H1 (cell line): ENCODE results near the gene AHRR. TPM values are rescaled to one million over a fixed set of nuclear protein-coding genes. Genes with fewer than 3 reads are reported as not detected.

ENCODE experiments used
- CTCF ChIA-PET: fragments of 300-600 bp; sonication (Branson Sonifier 250); formaldehyde crosslinking; loops from one replicate; lab custom pipeline; 2021; ENCODE audit not compliant: partially characterized antibody; lab: Charles Lee
- POLR2A ChIA-PET: fragments of 300-600 bp; sonication (Branson Sonifier 250); formaldehyde crosslinking; loops from one replicate; lab custom pipeline; 2021; ENCODE audit warnings: inconsistent platforms; ENCODE audit not compliant: partially characterized antibody; lab: Charles Lee
- DNase-seq, 2 experiments: peaks; one replicate each; pipeline versions ENCODE4 v3.0.0 to v3.0.0-alpha.2; 2010 to 2022; ENCODE audit warnings: low spot score in 2 of 2, low read depth in 1 of 2, mixed read lengths in 1 of 2
- FAIRE-seq: peaks from 2 replicates; lab custom pipeline; 2011; peaks lifted over from hg19 to GRCh38; lab: Jason Lieb, UNC
- H2AFZ ChIP-seq: 2 replicates; pipeline ENCODE4 v1.8.1; 2012; ENCODE audit warnings: low read length, inconsistent platforms
- H2AK5ac ChIP-seq: 2 replicates; pipeline ENCODE4 v1.6.1; 2013; ENCODE audit warnings: low read depth, low read length
- H2BK120ac ChIP-seq: replicated peaks from 2 replicates; pipeline ENCODE3; 2013; ENCODE audit warnings: low read depth, low read length, inconsistent platforms
- H2BK12ac ChIP-seq: 2 replicates; pipeline ENCODE4 v1.6.1; 2013; ENCODE audit warnings: low read depth, low read length
- H2BK15ac ChIP-seq: 2 replicates; pipeline ENCODE4 v1.6.1; 2013; ENCODE audit warnings: low read length
- H2BK20ac ChIP-seq: 2 replicates; pipeline ENCODE4 v1.6.1; 2013; ENCODE audit warnings: low read length
- H2BK5ac ChIP-seq: 2 replicates; pipeline ENCODE4 v1.6.1; 2013; ENCODE audit warnings: low read depth, low read length
- H3K14ac ChIP-seq: 2 replicates; pipeline ENCODE4 v1.6.1; 2013; ENCODE audit warnings: inconsistent platforms; ENCODE audit not compliant: insufficient read length
- H3K18ac ChIP-seq: 2 replicates; pipeline ENCODE4 v1.6.1; 2013; ENCODE audit warnings: low read length; ENCODE audit errors: extremely low read depth
- H3K23ac ChIP-seq: 2 replicates; pipeline ENCODE4 v1.6.1; 2013; ENCODE audit warnings: inconsistent platforms; ENCODE audit not compliant: insufficient read length
- H3K23me2 ChIP-seq: 2 replicates; pipeline ENCODE4 v1.6.1; 2013; ENCODE audit warnings: low read depth, low read length
- H3K27ac ChIP-seq: 2 replicates; pipeline ENCODE4 v1.6.1; 2011; ENCODE audit warnings: low read depth, low read length, inconsistent platforms
- H3K27me3 ChIP-seq, 4 experiments: replicated peaks in 1 of 4; 1 replicate in 1 of 4; 2 replicates in 3 of 4; pipeline versions ENCODE4 v1.6.1 to v1.8.1; 2011 to 2013; ENCODE audit warnings: low read length in 3 of 4, mild to moderate bottlenecking in 3 of 4, inconsistent platforms in 2 of 4, mixed read lengths in 2 of 4, moderate library complexity in 1 of 4; ENCODE audit not compliant: control insufficient read depth in 3 of 4, insufficient read depth in 3 of 4; ENCODE audit errors: extremely low read depth in 1 of 4
- H3K36me3 ChIP-seq, 4 experiments: 2 replicates each; pipeline versions ENCODE4 v1.6.1 to v1.8.1; 2011 to 2013; ENCODE audit warnings: mild to moderate bottlenecking in 4 of 4, low read length in 3 of 4, moderate library complexity in 2 of 4, control low read depth in 1 of 4, inconsistent platforms in 1 of 4; ENCODE audit not compliant: insufficient read depth in 4 of 4, control insufficient read depth in 2 of 4
- H3K4ac ChIP-seq: replicated peaks from 2 replicates; pipeline ENCODE3; 2013; ENCODE audit warnings: low read length, low read depth, mixed read lengths, inconsistent platforms; ENCODE audit not compliant: insufficient read length
- H3K4me1 ChIP-seq, 4 experiments: replicated peaks in 1 of 4; 1 replicate in 1 of 4; 2 replicates in 3 of 4; pipeline versions ENCODE4 v1.6.1 to v1.8.1; 2011 to 2013; ENCODE audit warnings: low read length in 3 of 4, inconsistent platforms in 2 of 4, mixed read lengths in 1 of 4; ENCODE audit not compliant: insufficient read depth in 4 of 4, control insufficient read depth in 3 of 4
- H3K4me2 ChIP-seq, 2 experiments: 2 replicates each; pipeline versions ENCODE4 v1.6.1 to v1.8.1; 2011 to 2013; ENCODE audit warnings: low read depth in 2 of 2, low read length in 2 of 2, control low read depth in 1 of 2, inconsistent platforms in 1 of 2, mild to moderate bottlenecking in 1 of 2; ENCODE audit not compliant: insufficient read depth in 1 of 2
- H3K4me3 ChIP-seq, 4 experiments: fragments of 200-600, 300-600 bp in 1 of 4; sonication (generic), shearing (Covaris generic), sonication (Bioruptor Twin) in 1 of 4; 2 replicates each; pipeline versions ENCODE4 v1.5.1 to v1.8.1; 2011 to 2016; ENCODE audit warnings: low read length in 4 of 4, low read depth in 3 of 4, control low read depth in 2 of 4, inconsistent platforms in 2 of 4, mild to moderate bottlenecking in 2 of 4, mixed read lengths in 1 of 4, moderate library complexity in 1 of 4; ENCODE audit not compliant: insufficient read depth in 2 of 4; ENCODE audit errors: extremely low read depth in 1 of 4
- H3K56ac ChIP-seq: replicated peaks from 2 replicates; pipeline ENCODE3; 2013; ENCODE audit warnings: low read depth, mild to moderate bottlenecking, mixed read lengths, low read length, inconsistent platforms; ENCODE audit not compliant: insufficient read length
- H3K79me1 ChIP-seq: 2 replicates; pipeline ENCODE4 v1.6.1; 2013; ENCODE audit warnings: low read depth, low read length, control low read depth
- H3K79me2 ChIP-seq, 2 experiments: 2 replicates each; pipeline versions ENCODE4 v1.6.1 to v1.8.1; 2012 to 2013; ENCODE audit warnings: low read length in 2 of 2, mild to moderate bottlenecking in 2 of 2, inconsistent platforms in 1 of 2; ENCODE audit not compliant: insufficient read depth in 2 of 2, control insufficient read depth in 1 of 2
- H3K9ac ChIP-seq, 4 experiments: replicated peaks in 1 of 4; 1 replicate in 1 of 4; 2 replicates in 3 of 4; pipeline versions ENCODE4 v1.6.1 to v1.8.1; 2011 to 2013; ENCODE audit warnings: low read depth in 3 of 4, low read length in 3 of 4, control low read depth in 2 of 4, mild to moderate bottlenecking in 2 of 4, moderate library complexity in 2 of 4, inconsistent platforms in 1 of 4; ENCODE audit errors: extremely low read depth in 1 of 4
- H3K9me3 ChIP-seq, 2 experiments: 2 replicates each; pipeline versions ENCODE4 v1.6.1 to v1.8.1; 2012 to 2013; ENCODE audit warnings: mild to moderate bottlenecking in 2 of 2, moderate library complexity in 2 of 2, control low read depth in 1 of 2, inconsistent platforms in 1 of 2, low read depth in 1 of 2, low read length in 1 of 2, mixed read lengths in 1 of 2; ENCODE audit not compliant: insufficient read depth in 2 of 2
- H4K20me1 ChIP-seq, 2 experiments: replicated peaks in 1 of 2; 2 replicates each; pipeline versions ENCODE3 to v1.8.1; 2011 to 2013; ENCODE audit warnings: inconsistent platforms in 2 of 2, low read length in 2 of 2, mild to moderate bottlenecking in 1 of 2; ENCODE audit not compliant: insufficient read depth in 2 of 2, control insufficient read depth in 1 of 2
- H4K5ac ChIP-seq: 2 replicates; pipeline ENCODE4 v1.6.1; 2013; ENCODE audit warnings: low read length, low read depth, mixed read lengths, inconsistent platforms; ENCODE audit not compliant: insufficient read length
- H4K8ac ChIP-seq: 2 replicates; pipeline ENCODE4 v1.8.0; 2013; ENCODE audit warnings: mild to moderate bottlenecking, moderate library complexity, low read length, inconsistent platforms; ENCODE audit not compliant: insufficient read depth; ENCODE audit errors: extremely low read depth
- H4K91ac ChIP-seq: replicated peaks from 2 replicates; pipeline ENCODE3; 2013; ENCODE audit warnings: low read length, mixed read lengths, inconsistent platforms; ENCODE audit not compliant: insufficient read length
- CTBP2 ChIP-seq: IDR thresholded peaks from 2 replicates; pipeline ENCODE4 v1.7.0; 2011; ENCODE audit warnings: borderline replicate concordance, mild to moderate bottlenecking, moderate library complexity, mixed read lengths, low read length; ENCODE audit not compliant: insufficient read depth, insufficient read length
- EGR1 ChIP-seq: IDR thresholded peaks from 2 replicates; pipeline ENCODE4 v1.6.1; 2011; ENCODE audit warnings: low read depth, low read length, borderline replicate concordance
- GABPA ChIP-seq: IDR thresholded peaks from 2 replicates; pipeline ENCODE4 v1.6.1; 2011; ENCODE audit warnings: mild to moderate bottlenecking, low read length, moderate library complexity, borderline replicate concordance; ENCODE audit not compliant: insufficient read depth
- KDM4A ChIP-seq: IDR thresholded peaks from one replicate; pipeline ENCODE4 v1.7.1; 2012; ENCODE audit warnings: low read depth, mild to moderate bottlenecking, moderate library complexity, low read length, inconsistent platforms; ENCODE audit not compliant: severe bottlenecking
- PHF8 ChIP-seq: fragments of 200-600 bp; sonication (generic); conservative IDR thresholded peaks from 2 replicates; pipeline ENCODE4 v1.7.1; 2012; ENCODE audit warnings: low read depth, mild to moderate bottlenecking, inconsistent platforms, low read length, moderate library complexity
- POLR2A ChIP-seq, 2 experiments: IDR thresholded peaks; 1 replicate in 1 of 2; 2 replicates in 1 of 2; pipeline ENCODE4 v1.6.1; 2011; ENCODE audit warnings: low read depth in 2 of 2, low read length in 2 of 2, mild to moderate bottlenecking in 2 of 2; ENCODE audit errors: control extremely low read depth in 1 of 2
- POU5F1 ChIP-seq: IDR thresholded peaks from 2 replicates; pipeline ENCODE4 v1.6.1; 2011; ENCODE audit warnings: low read depth, mild to moderate bottlenecking, low read length, moderate library complexity
- TAF7 ChIP-seq: optimal IDR thresholded peaks from 2 replicates; pipeline ENCODE3; 2011; ENCODE audit warnings: low read depth, mild to moderate bottlenecking, inconsistent platforms, low read length, moderate library complexity, borderline replicate concordance
- TBP ChIP-seq: IDR thresholded peaks from 2 replicates; pipeline ENCODE4 v1.6.1; 2011; ENCODE audit warnings: low read depth, low read length, improper control_type of control experiment
- TEAD4 ChIP-seq: IDR thresholded peaks from 2 replicates; pipeline ENCODE4 v1.6.1; 2012; ENCODE audit warnings: low read depth, low read length, inconsistent platforms, mixed read lengths
- YY1 ChIP-seq: IDR thresholded peaks from 2 replicates; pipeline ENCODE4 v1.6.1; 2011; ENCODE audit warnings: low read depth, mild to moderate bottlenecking, low read length
- ZNF274 ChIP-seq: IDR thresholded peaks from 2 replicates; pipeline ENCODE4 v1.7.0; 2012; ENCODE audit warnings: low read length, borderline replicate concordance; ENCODE audit errors: extremely low read depth
- WGBS, 2 experiments: shearing (Covaris generic) in 1 of 2; methylation state at CpG; one replicate each; pipeline versions ENCODE4 v1.1.6 to v1.1.7; 2013 to 2015; ENCODE audit warnings: low lambda C conversion rate in 2 of 2, mixed read lengths in 2 of 2, inconsistent platforms in 1 of 2, low coverage in 1 of 2, missing lambda C conversion rate in 1 of 2; ENCODE audit not compliant: insufficient replicate concordance in 2 of 2, insufficient coverage in 1 of 2, insufficient read length in 1 of 2; ENCODE audit errors: extremely low coverage in 1 of 2, missing lambda C conversion rate in 1 of 2; 5-methylcytosine and 5-hydroxymethylcytosine counted together
- polyA plus RNA-seq, 7 experiments: library from polyadenylated mRNA; depleted of rRNA in 3 of 7; stranded (reverse) in 5 of 7; unstranded in 2 of 7; fragments of >200 nt in 5 of 7; fragments of 200-250 nt in 2 of 7; gene quantifications; 1 replicate in 5 of 7; 2 replicates in 1 of 7; 4 replicates in 1 of 7; pipeline versions ENCODE4 v1.2.1 to v1.2.3, GENCODE V29; 2011 to 2013; ENCODE audit warnings: missing spikeins in 2 of 7, mixed read lengths in 2 of 7
- total RNA-seq: library from RNA; stranded (reverse); fragmentation: NEBNext Ultra II Directional; extraction: Animal tissue kit (Norgen Biotek cat#: 25700); gene quantifications from 2 replicates; pipeline ENCODE4 v1.2.1, GENCODE V29; 2021
- TF ChIP-seq, protein P1 (sequence below): IDR thresholded peaks from 2 replicates; pipeline ENCODE4 v1.6.1; 2011; ENCODE audit warnings: low read length, improper control_type of control experiment

The AHRR gene
- total and polyA plus RNA-seq, 2 of the 8 experiments (the other 6 are each of a cell fraction or from before 2014, with no cell fraction given) = 0.41 to 0.80 TPM

DNA sequence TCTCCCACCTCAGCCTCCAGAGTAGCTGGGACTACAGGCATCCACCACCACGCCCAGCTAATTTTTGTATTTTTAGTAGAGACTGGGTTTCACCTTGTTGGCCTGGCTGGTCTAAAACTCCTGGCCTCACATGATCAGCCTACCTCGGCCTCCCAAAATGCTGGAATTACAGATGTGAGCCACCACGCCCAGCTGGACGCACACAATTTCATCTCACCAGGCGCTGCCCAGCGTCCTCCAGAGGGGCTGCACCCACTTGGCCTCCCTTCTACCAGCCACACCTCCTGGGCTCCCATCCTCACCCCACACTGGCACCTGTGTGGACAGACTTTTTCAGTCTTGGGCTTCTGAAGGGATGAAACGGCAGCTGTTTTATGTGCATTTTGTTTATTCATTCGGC lies 117.7 kb downstream of the AHRR start:
- Histone ChIP-seq H3K4me3 (no peak overlapping the region), H3K4me2 (no peak overlapping the region), H4K5ac (no peak overlapping the region), H3K56ac (no peak overlapping the region), H3K27ac (no peak overlapping the region), H3K14ac (no peak overlapping the region), H2BK12ac (no peak overlapping the region), H2BK20ac (no peak overlapping the region), H4K8ac (no peak overlapping the region; the same call in 1 of the 2 replicates), H3K9me3 (no peaks in the 10 kb centered on the region), H2BK15ac (no peak overlapping the region), H3K79me2 (peaks cover 0 to 8% of the 10 kb centered on the region in 2 experiments; a peak in 1 of 4 replicates), H2BK5ac (no peak overlapping the region), H3K36me3 (no peaks in the 10 kb centered on the region), H3K4ac (no peak overlapping the region), H3K23me2 (peaks cover 13% of the 10 kb centered on the region; the same call in 1 of the 2 replicates), H4K20me1 (peaks cover 0 to 5% of the 10 kb centered on the region in 2 experiments), H2AK5ac (no peak overlapping the region), H3K4me1 (peaks cover 0 to 12% (median 8%) of the 10 kb centered on the region in 4 experiments; a peak in 5 of 7 replicates), H3K18ac (no peak overlapping the region), H3K27me3 (peaks cover 0 to 3% (median 0%) of the 10 kb centered on the region in 4 experiments; a peak in 2 of 7 replicates), H4K91ac (no peak overlapping the region), H3K23ac (no peak overlapping the region), H3K79me1 (peaks cover 8% of the 10 kb centered on the region; the same call in 1 of the 2 replicates), H2AFZ (no peak overlapping the region), H3K9ac (no peak overlapping the region), H2BK120ac (no peak overlapping the region)
- ChIA-PET POLR2A (interaction anchor here (0.5 to 0.6 kb wide), 2 partner anchors 13 to 42 kb away, joined by 3 read pairs; no protein-coding TSS in a partner anchor), CTCF (interaction anchor here (0.8 to 1.9 kb wide), 7 partner anchors 8 to 122 kb away, joined by 3 to 7 read pairs (median 4); no protein-coding TSS in a partner anchor)
- no peak for DNase-seq
- WGBS, 2 experiments = 87% methylated on average over 8 of the region's 8 CpGs; no CpG with 5 or more reads in 1 of the 2 experiments
- no peak for FAIRE-seq
- no peak for TF ChIP-seq KDM4A
- TF ChIP-seq TEAD4 = no peak
- TF ChIP-seq TBP = no peak
- TF ChIP-seq GABPA = no peak
- TF ChIP-seq ZNF274 = no peak
- TF ChIP-seq CTBP2 = no peak
- no peak for TF ChIP-seq TAF7
- TF ChIP-seq YY1 = no peak
- TF ChIP-seq PHF8 = no peak
- no peak for TF ChIP-seq POU5F1
- TF ChIP-seq EGR1 = no peak
- TF ChIP-seq, protein P1, sequence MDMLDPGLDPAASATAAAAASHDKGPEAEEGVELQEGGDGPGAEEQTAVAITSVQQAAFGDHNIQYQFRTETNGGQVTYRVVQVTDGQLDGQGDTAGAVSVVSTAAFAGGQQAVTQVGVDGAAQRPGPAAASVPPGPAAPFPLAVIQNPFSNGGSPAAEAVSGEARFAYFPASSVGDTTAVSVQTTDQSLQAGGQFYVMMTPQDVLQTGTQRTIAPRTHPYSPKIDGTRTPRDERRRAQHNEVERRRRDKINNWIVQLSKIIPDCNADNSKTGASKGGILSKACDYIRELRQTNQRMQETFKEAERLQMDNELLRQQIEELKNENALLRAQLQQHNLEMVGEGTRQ = no peak
- TF ChIP-seq POLR2A (IDR thresholded peaks at IDR 0.05; ENCODE audit: control extremely low read depth in 1 of 2, low read depth in 2 of 2, low read length in 2 of 2) = no peak
